K562 (cell line): Measurements from ENCODE around the gene AHCYL2. TPM values are rescaled to one million over a fixed set of nuclear protein-coding genes. Genes with fewer than 3 reads are reported as not detected.

ENCODE experiments used
- ATAC-seq: fragments of 200-7000 bp; cut with Tn5 transposase; 3 replicates; pipeline ENCODE4 v1.9.1; 2020; ENCODE audit warnings: moderate library complexity
- BruUV-seq: library from RNA; stranded (reverse); fragments of 400-500 nt; replicated peaks from 2 replicates; lab custom pipeline; 2021; lab: Mats Ljungman, UMichigan
- CTCF ChIA-PET: fragments of 300-600 bp; formaldehyde crosslinking; extraction: SDS; loops from one replicate; lab custom pipeline; 2021; ENCODE audit warnings: low intra/inter-chr PET ratio; lab: Yijun Ruan, JAX
- POLR2A ChIA-PET: fragments of 300-600, 350-650 bp; sonication (Branson Sonifier 250); formaldehyde crosslinking; extraction: SDS; loops from one replicate; lab custom pipeline; 2021; ENCODE audit warnings: antibody characterized with exemption, inconsistent platforms; lab: Yijun Ruan, JAX
- DNase-seq, 4 experiments: peaks; one replicate each; pipeline versions ENCODE4 v3.0.0 to v3.0.0-alpha.2; 2011 to 2018; ENCODE audit warnings: low spot score in 3 of 4, mixed read lengths in 3 of 4; ENCODE audit errors: extremely low read depth in 1 of 4
- FAIRE-seq: peaks from 2 replicates; lab custom pipeline; 2011; peaks lifted over from hg19 to GRCh38; lab: Jason Lieb, UNC
- H2AFZ ChIP-seq: 2 replicates; pipeline ENCODE4 v1.6.0; 2011; ENCODE audit warnings: low read depth, low read length, control low read depth, inconsistent platforms
- H3K27ac ChIP-seq: fragments of 200-600 bp; 3 replicates; pipeline ENCODE4 v1.8.0; 2011; ENCODE audit warnings: low read depth, mild to moderate bottlenecking, control low read depth, inconsistent platforms, low read length, moderate library complexity, mixed read lengths; ENCODE audit errors: extremely low read depth
- H3K27me3 ChIP-seq, 2 experiments: fragments of 300-600 bp in 1 of 2; 2 replicates in 1 of 2; 3 replicates in 1 of 2; pipeline versions ENCODE4 v1.6.0 to v1.8.0; 2011; ENCODE audit warnings: inconsistent platforms in 2 of 2, low read length in 2 of 2, mild to moderate bottlenecking in 1 of 2, mixed read lengths in 1 of 2, moderate library complexity in 1 of 2; ENCODE audit not compliant: control insufficient read depth in 2 of 2, insufficient read depth in 2 of 2
- H3K36me3 ChIP-seq: fragments of 300-600 bp; 3 replicates; pipeline ENCODE4 v1.8.0; 2011; ENCODE audit warnings: mild to moderate bottlenecking, low read length, inconsistent platforms; ENCODE audit not compliant: control insufficient read depth, insufficient read depth
- H3K4me1 ChIP-seq, 2 experiments: fragments of 200-600 bp in 1 of 2; replicated peaks in 1 of 2; 2 replicates in 1 of 2; 3 replicates in 1 of 2; pipeline versions ENCODE4 v1.5.1 to v1.8.0; 2011; ENCODE audit warnings: inconsistent platforms in 2 of 2, low read length in 2 of 2, mild to moderate bottlenecking in 1 of 2, mixed read lengths in 1 of 2, moderate library complexity in 1 of 2; ENCODE audit not compliant: control insufficient read depth in 2 of 2, insufficient read depth in 2 of 2
- H3K4me2 ChIP-seq: 2 replicates; pipeline ENCODE4 v1.6.1; 2011; ENCODE audit warnings: low read length, control low read depth, inconsistent platforms, mixed read lengths; ENCODE audit not compliant: insufficient read depth
- H3K4me3 ChIP-seq: fragments of 200-600 bp; sonication (generic), shearing (Covaris generic); 2 replicates; pipeline ENCODE4 v1.5.1; 2016; ENCODE audit warnings: control low read depth, inconsistent platforms
- H3K79me2 ChIP-seq: fragments of 200-600 bp; 3 replicates; pipeline ENCODE4 v1.8.0; 2011; ENCODE audit warnings: low read length, inconsistent platforms; ENCODE audit not compliant: control insufficient read depth, insufficient read depth
- H3K9ac ChIP-seq, 2 experiments: 2 replicates each; pipeline versions ENCODE4 v1.6.0 to v1.6.1; 2011; ENCODE audit warnings: low read depth in 2 of 2, low read length in 2 of 2, control low read depth in 1 of 2, inconsistent platforms in 1 of 2, mild to moderate bottlenecking in 1 of 2, mixed read lengths in 1 of 2; ENCODE audit not compliant: insufficient read depth in 1 of 2
- H3K9me1 ChIP-seq: one replicate; pipeline ENCODE4 v1.6.0; 2011; ENCODE audit warnings: inconsistent platforms, mild to moderate bottlenecking, low read length, moderate library complexity; ENCODE audit not compliant: control insufficient read depth, insufficient read depth
- H3K9me3 ChIP-seq: replicated peaks from 2 replicates; pipeline ENCODE4 v1.5.1; 2011; ENCODE audit warnings: low read depth, low read length, inconsistent platforms; ENCODE audit not compliant: control insufficient read depth, insufficient read depth
- H4K20me1 ChIP-seq: replicated peaks from 2 replicates; pipeline ENCODE4 v1.6.1; 2011; ENCODE audit warnings: low read length, inconsistent platforms, mixed read lengths; ENCODE audit not compliant: control insufficient read depth, insufficient read depth
- CBFA2T3 ChIP-seq: fragments of 450-650 bp; IDR thresholded peaks from 2 replicates; pipeline ENCODE4 v1.6.1; 2017
- CBX1 ChIP-seq: sonication (generic); IDR thresholded peaks from 2 replicates; pipeline ENCODE4 v1.6.1; 2016; ENCODE audit warnings: antibody characterized with exemption, low read depth, mild to moderate bottlenecking
- CEBPG ChIP-seq, 3 experiments: fragments of 200-800 bp in 1 of 3; sonication (Bioruptor generic) in 1 of 3; sonication (generic) in 1 of 3; formaldehyde crosslinking in 1 of 3; IDR thresholded peaks in 2 of 3; conservative IDR thresholded peaks in 1 of 3; 2 replicates each; pipeline versions ENCODE4 v1.6.1 to v1.8.0; 2016 to 2022; ENCODE audit warnings: missing compliant biosample characterization in 2 of 3, missing genetic modification characterization in 2 of 3, mild to moderate bottlenecking in 1 of 3, missing genetic modification reagents in 1 of 3
- CHD1 ChIP-seq: fragments of 200-600 bp; sonication (generic); IDR thresholded peaks from one replicate; pipeline ENCODE4 v1.6.1; 2012; ENCODE audit warnings: mild to moderate bottlenecking, moderate library complexity, low read length, inconsistent platforms
- CHD4 ChIP-seq: fragments of 200-600 bp; sonication (generic); IDR thresholded peaks from 3 replicates; pipeline ENCODE4 v1.6.1; 2012; ENCODE audit warnings: low read depth, mild to moderate bottlenecking, mixed read lengths, low read length, inconsistent platforms; ENCODE audit not compliant: insufficient read depth, insufficient replicate concordance, poor library complexity, severe bottlenecking
- ESRRA ChIP-seq: fragments of 450-650 bp; IDR thresholded peaks from 2 replicates; pipeline ENCODE4 v1.6.1; 2014; ENCODE audit warnings: low read depth, mild to moderate bottlenecking, moderate library complexity, borderline replicate concordance
- FOS ChIP-seq: IDR thresholded peaks from 3 replicates; pipeline ENCODE4 v1.6.1; 2011; ENCODE audit not compliant: insufficient read length; ENCODE audit errors: extremely low read depth
- MTA1 ChIP-seq: fragments of 450-650 bp; IDR thresholded peaks from 2 replicates; pipeline ENCODE4 v1.6.1; 2017; ENCODE audit warnings: borderline replicate concordance
- PKNOX1 ChIP-seq: fragments of 450-650 bp; IDR thresholded peaks from 2 replicates; pipeline ENCODE4 v1.6.1; 2016
- SIX5 ChIP-seq, 2 experiments: IDR thresholded peaks; 2 replicates each; pipeline ENCODE4 v1.6.1; 2011; ENCODE audit warnings: low read length in 2 of 2, borderline replicate concordance in 1 of 2, low read depth in 1 of 2, mild to moderate bottlenecking in 1 of 2, moderate library complexity in 1 of 2; ENCODE audit not compliant: insufficient read depth in 1 of 2
- SMAD2 ChIP-seq: fragments of 150-350 bp; IDR thresholded peaks from 2 replicates; pipeline ENCODE4 v1.6.1; 2014; ENCODE audit warnings: low read depth, mild to moderate bottlenecking, low read length
- STAT6 ChIP-seq: sonication (generic); formaldehyde crosslinking; IDR thresholded peaks from 2 replicates; pipeline ENCODE4 v1.8.1; 2023; ENCODE audit warnings: mild to moderate bottlenecking, missing genetic modification reagents
- TCF15 ChIP-seq: fragments of 250-450 bp; sonication (Bioruptor Pico); IDR thresholded peaks from 2 replicates; pipeline ENCODE4 v1.8.0; 2022; ENCODE audit warnings: moderate library complexity, mild to moderate bottlenecking, inconsistent platforms
- ZNF134 ChIP-seq: fragments of 250-450 bp; sonication (Bioruptor Pico); conservative IDR thresholded peaks from 2 replicates; pipeline ENCODE4 v1.4.0; 2020
- ZNF23 ChIP-seq: fragments of 250-450 bp; sonication (Bioruptor Pico); IDR thresholded peaks from 2 replicates; pipeline ENCODE4 v1.4.0; 2020; ENCODE audit warnings: mild to moderate bottlenecking
- ZNF408 ChIP-seq: fragments of 250-450 bp; sonication (Bioruptor Pico); IDR thresholded peaks from 2 replicates; pipeline ENCODE4 v1.4.0; 2020; ENCODE audit warnings: low read depth, mild to moderate bottlenecking, moderate library complexity
- ZNF57 ChIP-seq: fragments of 450-650 bp; formaldehyde crosslinking; IDR thresholded peaks from 2 replicates; pipeline ENCODE4 v1.4.0; 2020; ENCODE audit warnings: mild to moderate bottlenecking, moderate library complexity
- WGBS: fragments of 100-300 bp; shearing (Covaris generic); methylation state at CpG from one replicate; pipeline ENCODE4 v1.1.6; 2016; ENCODE audit warnings: low coverage, mixed read lengths; ENCODE audit not compliant: insufficient coverage; ENCODE audit errors: missing lambda C conversion rate; 5-methylcytosine and 5-hydroxymethylcytosine counted together
- in situ Hi-C: fragments of 300-500 bp; cut with MboI; formaldehyde crosslinking; loops from 4 replicates; pipeline ENCODE4 v1.15.0; 2018; ENCODE audit warnings: inconsistent platforms, mixed read lengths
- intact Hi-C: fragments of 100-400 bp; cut with micrococcal nuclease; formaldehyde crosslinking; loops from 2 replicates; pipeline ENCODE4 v1.14.2; 2022
- polyA plus RNA-seq, 8 experiments: library from polyadenylated mRNA; depleted of rRNA in 4 of 8; stranded (reverse) in 5 of 8; unstranded in 3 of 8; fragments of >200 nt; fragmentation: Nextera tagmentation in 2 of 8; fragmentation: Illumina TruSeq in 1 of 8; extraction: Ambion mirVana in 2 of 8; extraction: Trizol in 1 of 8; gene quantifications; 2 replicates each; pipeline versions ENCODE4 v1.2.1 to v1.2.3, GENCODE V29; 2011 to 2014; ENCODE audit warnings: inconsistent platforms in 1 of 8, missing spikeins in 1 of 8
- total RNA-seq, 7 experiments: library from RNA; depleted of rRNA in 6 of 7; stranded (reverse); fragments of >200 nt in 6 of 7; fragmentation: Illumina TruSeq in 2 of 7; extraction: Trizol in 2 of 7; gene quantifications; 2 replicates each; pipeline versions ENCODE4 v1.2.1 to v1.2.3, GENCODE V29; 2011 to 2021; ENCODE audit warnings: low replicate concordance in 1 of 7

Gene AHCYL2
- total and polyA plus RNA-seq, 9 of the 15 experiments (the other 6 are each of a cell fraction or from before 2014, with no cell fraction given) = 0.93 to 10.5 (median 5.2) TPM

- H3K27me3 ChIP-seq = no peaks in the 10 kb centered on the region
- CTCF ChIA-PET = no interaction called here
- FAIRE-seq (no peak), ATAC-seq (no peak), DNase-seq (no peak)
- no peaks in the 10 kb centered on the region for H4K20me1 ChIP-seq
- no peaks in the 10 kb centered on the region for H3K9me3 ChIP-seq
- no peak overlapping the region for H3K27ac ChIP-seq
- no peaks in the 10 kb centered on the region for H3K36me3 ChIP-seq
- H3K4me2 ChIP-seq = no peak overlapping the region
- no peak overlapping the region for H3K9ac ChIP-seq
- WGBS = 46% methylated on average over 4 of the region's 4 CpGs
- POLR2A ChIA-PET = interaction anchor here (0.6 to 3.4 kb wide), 2 partner anchors 11 to 1424 kb away, joined by 3 to 15 read pairs; no protein-coding TSS in a partner anchor
- no peaks in the 10 kb centered on the region for H3K9me1 ChIP-seq
- peaks cover 5% of the 10 kb centered on the region; the same call in 1 of the 3 replicates for H3K79me2 ChIP-seq
- in situ Hi-C loops (no loop called here), intact Hi-C loops (loop anchor here (10.0 kb wide), 1 partner anchor 597 kb away; no protein-coding TSS in a partner anchor)
- no peak overlapping the region for H2AFZ ChIP-seq
- no peak overlapping the region for H3K4me3 ChIP-seq
- peaks cover 5 to 11% of the 10 kb centered on the region in 2 experiments; a peak in 4 of 5 replicates for H3K4me1 ChIP-seq
- no TSS peak for BruUV-seq
- TF ChIP-seq ZNF134 (CRISPR knock-in tag) (no peak), ESRRA (peak; percentile 62), TCF15 (CRISPR knock-in tag) (no peak), CHD1 (no peak), ZNF23 (CRISPR knock-in tag) (no peak), STAT6 (CRISPR knock-in tag) (no peak), CEBPG (CRISPR knock-in tag; IDR thresholded peaks at IDR 0.05) (0 out of 2 replicates have a peak, but pooled peaks have one; percentile 21), CEBPG (tag; conservative IDR thresholded peaks at IDR 0.05 in 1 of 2, IDR thresholded peaks at IDR 0.05 in 1 of 2) (no peak; a peak in 1 of 4 replicates), SIX5 (IDR thresholded peaks at IDR 0.05; ENCODE audit: borderline replicate concordance in 1 of 2, insufficient read depth in 1 of 2, low read depth in 1 of 2, low read length in 2 of 2) (no peak), CHD4 (no peak), ZNF408 (CRISPR knock-in tag) (no peak), SMAD2 (no peak), CBFA2T3 (no peak), ZNF57 (CRISPR knock-in tag) (no peak), FOS (no peak), CBX1 (no peak), MTA1 (no peak), PKNOX1 (peak; percentile 33; the same call in 1 of the 2 replicates)
Observed at GRCh38 chr7:129227646-129228578, 3.1 kb downstream of the AHCYL2 start.
